Measurements from ENCODE around the gene HS3ST4.

Gene HS3ST4

GRCh38 chr16:26102369-26102768, 410.6 kb downstream of the HS3ST4 start:
- no peak for DNase-seq (ENCODE audit: low read depth in 2 of 2)

- no peak for DNase-seq (ENCODE audit: low read depth in 2 of 2)
Measured at GRCh38 chr16:26108836-26109505, 417.2 kb downstream of the HS3ST4 start.

- no peak for DNase-seq (ENCODE audit: low read depth in 2 of 2)
Measured at GRCh38 chr16:26111900-26112299, 420.1 kb downstream of the HS3ST4 start.

GRCh38 chr16:26118575-26118974, 426.8 kb downstream of the HS3ST4 start:
- no peak for DNase-seq (ENCODE audit: low read depth in 2 of 2)

GRCh38 chr16:26120729-26121128, 429.0 kb downstream of the HS3ST4 start:
- DNase-seq (ENCODE audit: low read depth in 2 of 2): no peak

- DNase-seq (ENCODE audit: low read depth in 2 of 2): no peak
Measured at GRCh38 chr16:26128296-26128695, 436.5 kb downstream of the HS3ST4 start.

GRCh38 chr16:26129997-26130396, 438.2 kb downstream of the HS3ST4 start:
- DNase-seq (ENCODE audit: low read depth in 2 of 2): no peak

- no peak for DNase-seq (ENCODE audit: low read depth in 2 of 2)
Measured at GRCh38 chr16:26133416-26134093, 441.8 kb downstream of the HS3ST4 start.

- no peak for DNase-seq (ENCODE audit: low read depth in 2 of 2)
Measured at GRCh38 chr16:26134588-26134987, 442.8 kb downstream of the HS3ST4 start.

GRCh38 chr16:26137956-26138355, 446.2 kb downstream of the HS3ST4 start:
- DNase-seq (ENCODE audit: low read depth in 2 of 2): no peak

GRCh38 chr16:26139091-26139490, 447.3 kb downstream of the HS3ST4 start:
- DNase-seq (ENCODE audit: low read depth in 2 of 2): no peak

GRCh38 chr16:26139884-26140283, 448.1 kb downstream of the HS3ST4 start:
- no peak for DNase-seq (ENCODE audit: low read depth in 2 of 2)

GRCh38 chr16:26149364-26150190, 457.8 kb downstream of the HS3ST4 start:
- no peak for DNase-seq (ENCODE audit: low read depth in 2 of 2)

- no peak for DNase-seq (ENCODE audit: low read depth in 2 of 2)
Measured at GRCh38 chr16:26155221-26155620, 463.5 kb downstream of the HS3ST4 start.

- no peak for DNase-seq (ENCODE audit: low read depth in 2 of 2)
Measured at GRCh38 chr16:26157319-26157718, 465.6 kb downstream of the HS3ST4 start.

GRCh38 chr16:26158142-26158759, 466.5 kb downstream of the HS3ST4 start:
- DNase-seq (ENCODE audit: low read depth in 2 of 2): no peak

- DNase-seq (ENCODE audit: low read depth in 2 of 2): no peak
Measured at GRCh38 chr16:26161461-26162180, 469.9 kb downstream of the HS3ST4 start.

GRCh38 chr16:26169473-26169872, 477.7 kb downstream of the HS3ST4 start:
- DNase-seq (ENCODE audit: low read depth in 2 of 2): no peak

- DNase-seq (ENCODE audit: low read depth in 2 of 2): no peak
Measured at GRCh38 chr16:26175944-26176343, 484.2 kb downstream of the HS3ST4 start.

GRCh38 chr16:26177438-26177837, 485.7 kb downstream of the HS3ST4 start:
- no peak for DNase-seq (ENCODE audit: low read depth in 2 of 2)

GRCh38 chr16:26178298-26178697, 486.5 kb downstream of the HS3ST4 start:
- DNase-seq (ENCODE audit: low read depth in 2 of 2): no peak
